DND-41 (cell line): ENCODE results near the gene MAP3K14.

Experiments
- EZH2 ChIP-seq: IDR thresholded peaks from 3 replicates; pipeline ENCODE4 v1.6.1; 2012; ENCODE audit warnings: borderline replicate concordance, low read depth, mild to moderate bottlenecking, moderate library complexity, low read length, inconsistent platforms; ENCODE audit not compliant: severe bottlenecking
- TF ChIP-seq, protein P1 (sequence below): IDR thresholded peaks from 2 replicates; pipeline ENCODE4 v1.5.1; 2012; ENCODE audit warnings: borderline replicate concordance, low read length, moderate library complexity, mild to moderate bottlenecking; ENCODE audit not compliant: poor library complexity, severe bottlenecking; ENCODE audit errors: extremely low read depth

DNA sequence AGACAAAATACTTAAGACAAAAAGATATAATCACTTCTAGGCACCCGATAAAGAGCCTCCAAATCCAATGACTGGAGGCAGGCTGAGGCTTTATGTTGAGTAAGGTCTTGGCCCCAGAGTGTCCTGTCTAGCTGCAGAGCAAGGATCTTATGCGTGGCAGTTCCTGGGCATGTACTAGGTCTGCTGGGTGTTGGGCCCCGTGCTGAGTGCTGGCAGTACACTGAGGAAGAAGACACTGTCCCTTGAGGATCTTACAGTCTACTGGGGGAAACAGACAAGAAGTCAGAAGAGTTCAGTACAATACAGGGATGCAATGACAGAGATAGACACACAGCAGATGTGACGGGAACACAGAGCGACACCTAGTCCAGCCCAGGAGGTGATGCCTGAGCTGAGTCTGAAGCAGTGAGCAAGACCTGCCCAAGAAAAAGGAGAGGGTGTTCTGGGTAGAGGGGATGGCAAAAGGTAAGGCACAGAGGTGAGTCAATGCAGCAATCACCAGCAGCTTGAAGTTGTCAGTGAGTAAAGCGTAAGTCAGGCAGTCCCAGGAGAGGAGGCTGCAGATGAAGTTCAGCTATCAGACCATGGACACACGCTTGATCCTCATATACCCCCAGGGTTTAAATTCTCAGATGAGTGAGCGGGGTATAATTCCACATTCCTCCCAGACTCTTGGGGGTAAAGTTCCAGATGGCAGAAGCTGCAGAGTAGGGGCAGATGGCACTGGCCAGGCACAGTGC lies 18.1 kb downstream of the MAP3K14 start:
- TF ChIP-seq, protein P1, sequence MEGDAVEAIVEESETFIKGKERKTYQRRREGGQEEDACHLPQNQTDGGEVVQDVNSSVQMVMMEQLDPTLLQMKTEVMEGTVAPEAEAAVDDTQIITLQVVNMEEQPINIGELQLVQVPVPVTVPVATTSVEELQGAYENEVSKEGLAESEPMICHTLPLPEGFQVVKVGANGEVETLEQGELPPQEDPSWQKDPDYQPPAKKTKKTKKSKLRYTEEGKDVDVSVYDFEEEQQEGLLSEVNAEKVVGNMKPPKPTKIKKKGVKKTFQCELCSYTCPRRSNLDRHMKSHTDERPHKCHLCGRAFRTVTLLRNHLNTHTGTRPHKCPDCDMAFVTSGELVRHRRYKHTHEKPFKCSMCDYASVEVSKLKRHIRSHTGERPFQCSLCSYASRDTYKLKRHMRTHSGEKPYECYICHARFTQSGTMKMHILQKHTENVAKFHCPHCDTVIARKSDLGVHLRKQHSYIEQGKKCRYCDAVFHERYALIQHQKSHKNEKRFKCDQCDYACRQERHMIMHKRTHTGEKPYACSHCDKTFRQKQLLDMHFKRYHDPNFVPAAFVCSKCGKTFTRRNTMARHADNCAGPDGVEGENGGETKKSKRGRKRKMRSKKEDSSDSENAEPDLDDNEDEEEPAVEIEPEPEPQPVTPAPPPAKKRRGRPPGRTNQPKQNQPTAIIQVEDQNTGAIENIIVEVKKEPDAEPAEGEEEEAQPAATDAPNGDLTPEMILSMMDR, result no peak
- TF ChIP-seq EZH2, result no peak
